ENCODE measurements around the gene ELP4.

ELP4 gene

DNA sequence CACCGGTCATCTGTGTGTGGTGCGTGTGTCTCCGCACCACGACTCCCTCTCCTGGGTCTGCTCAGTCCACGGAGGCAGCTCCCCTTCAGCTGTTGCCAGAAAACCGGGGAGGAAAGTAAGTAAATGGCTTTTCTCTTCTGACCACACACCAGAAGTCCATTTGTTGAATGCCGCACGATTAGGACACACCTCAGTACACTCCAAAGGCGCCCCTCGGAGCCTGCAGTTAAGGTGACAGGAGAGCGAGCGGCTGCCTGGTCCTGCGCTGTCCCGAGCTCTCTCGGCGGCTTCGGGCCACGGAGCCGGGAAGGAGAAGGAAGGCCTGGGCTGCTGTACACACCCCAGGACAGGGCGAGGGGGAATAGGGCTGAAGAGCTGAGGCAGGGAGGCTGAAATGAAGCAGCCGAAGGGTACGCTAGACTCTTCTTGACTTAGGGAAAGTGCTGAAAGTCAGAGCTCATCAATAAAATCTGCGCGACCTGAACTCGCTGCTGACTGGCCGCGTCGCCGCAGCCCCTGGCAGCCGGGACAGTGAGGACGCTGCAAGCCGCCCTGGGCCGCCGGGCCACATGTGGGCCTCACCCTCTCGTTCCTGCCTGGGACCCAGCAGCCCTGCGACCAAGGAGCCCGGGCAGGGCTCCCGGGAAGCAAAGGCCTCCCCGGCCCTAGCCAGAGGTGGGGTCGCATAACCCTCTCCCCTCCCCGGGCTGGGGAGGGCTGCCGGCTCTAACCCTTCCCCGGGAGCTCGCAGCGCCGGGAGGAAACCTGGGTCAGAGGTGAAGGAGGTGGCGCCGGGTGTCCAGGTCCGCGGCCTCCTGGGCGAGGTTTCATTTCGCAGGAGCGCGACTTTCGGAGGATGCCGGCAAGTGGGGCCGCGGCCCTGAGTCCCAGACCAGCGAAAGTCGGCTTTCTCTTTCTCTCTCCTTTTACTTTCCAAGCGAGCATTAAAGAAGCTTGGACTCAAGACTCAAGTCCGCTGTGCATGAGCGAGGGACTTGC lies 303.1 kb downstream of the ELP4 start:
- Histone ChIP-seq H3K36me3 (ENCODE audit: control insufficient read depth in 4 of 4, insufficient read depth in 4 of 4, low read length in 3 of 4) (no peaks in the 10 kb centered on the region), H3K27ac (ENCODE audit: insufficient read depth in 1 of 2, low read depth in 1 of 2, low read length in 2 of 2, poor library complexity in 1 of 2, severe bottlenecking in 2 of 2) (no peak overlapping the region), H3K4me1 (ENCODE audit: control extremely low read depth in 1 of 4, control insufficient read depth in 4 of 4, insufficient read depth in 4 of 4, low read length in 3 of 4) (peaks cover 5 to 73% (median 53%) of the 10 kb centered on the region in 4 experiments), H3K27me3 (replicated peaks in 2 of 5; ENCODE audit: control insufficient read depth in 4 of 5, insufficient read depth in 5 of 5, low read length in 4 of 5) (peaks cover 9 to 100% (median 71%) of the 10 kb centered on the region in 5 experiments), H3K4me3 (ENCODE audit: control insufficient read depth in 1 of 7, extremely low read depth in 1 of 7, insufficient read depth in 4 of 7, low read depth in 2 of 7, low read length in 6 of 7) (peak overlapping the region in 6 of 7 experiments; percentile 11 to 64 (median 42)), H3K9me3 (ENCODE audit: control extremely low read depth in 1 of 5, control insufficient read depth in 4 of 5, insufficient read depth in 2 of 5, low read depth in 1 of 5, low read length in 4 of 5) (peaks cover 0 to 8% (median 0%) of the 10 kb centered on the region in 5 experiments)
- DNase-seq, result peak in 2 of 3 donors; percentile 36 to 48
- CTCF ChIA-PET, result interaction anchor here (0.9 kb wide), 1 partner anchor 12 kb away, joined by 4 read pairs; no protein-coding TSS in a partner anchor
- 2% methylated on average over 55 of the region's 63 CpGs for whole genome bisulfite sequencing (ENCODE audit: insufficient coverage)
- POLR2A ChIA-PET, result no interaction called here

DNA sequence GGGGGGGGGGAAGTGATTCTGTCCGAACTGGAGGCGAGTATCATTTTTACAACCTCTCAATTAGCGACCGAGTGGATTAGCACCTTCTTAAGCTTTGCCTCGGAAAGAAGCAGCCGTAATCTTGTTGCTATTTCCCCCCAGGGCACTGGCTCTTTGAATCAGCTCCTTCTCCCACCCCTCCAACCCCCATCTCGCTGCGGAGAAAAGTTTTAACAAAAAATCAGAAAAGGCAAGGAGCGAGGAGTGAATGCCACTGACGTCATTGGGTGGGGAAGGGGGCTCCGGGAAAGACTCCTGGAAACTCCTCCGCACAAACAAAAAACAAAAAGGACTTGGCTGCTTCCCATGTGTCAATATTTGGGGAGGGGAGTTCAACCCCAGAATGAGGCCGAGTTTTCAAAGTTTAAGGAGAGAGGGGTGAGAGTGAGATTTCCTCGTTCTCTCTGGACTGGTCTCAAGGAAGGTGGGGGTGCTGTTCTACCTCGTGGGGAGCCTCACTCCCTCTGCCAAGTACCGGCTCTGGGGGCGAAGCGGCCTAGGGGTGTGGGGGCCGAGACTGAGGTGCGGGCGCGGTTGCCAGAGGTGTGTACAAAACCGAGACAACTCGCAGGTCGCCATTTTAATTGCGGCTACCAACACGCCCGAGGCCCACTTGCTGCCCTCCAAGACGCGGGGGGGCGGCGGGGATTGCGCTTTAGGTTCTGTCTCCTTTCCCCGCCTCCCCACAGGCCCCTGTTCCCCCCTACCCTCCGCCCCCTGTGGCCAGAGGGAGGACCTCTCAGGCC lies 304.0 kb downstream of the ELP4 start:
- H3K4me1 ChIP-seq (ENCODE audit: control extremely low read depth in 1 of 4, control insufficient read depth in 4 of 4, insufficient read depth in 4 of 4, low read length in 3 of 4), result peaks cover 5 to 78% (median 57%) of the 10 kb centered on the region in 4 experiments
- CTCF ChIA-PET, result interaction anchor here (0.9 kb wide), 1 partner anchor 13 kb away, joined by 4 read pairs; no protein-coding TSS in a partner anchor

GRCh38 chr11:31814176-31814868 lies 304.8 kb downstream of the ELP4 start:
- ChIA-PET CTCF (interaction anchor here (1.8 kb wide), 1 partner anchor 9 kb away, joined by 4 read pairs; no protein-coding TSS in a partner anchor), POLR2A (interaction anchor here (0.6 kb wide), 1 partner anchor 439 kb away, joined by 4 read pairs; no protein-coding TSS in a partner anchor)
- DNase-seq, result peak in 2 of 3 donors; percentile 17 to 32
- H3K4me3 ChIP-seq (ENCODE audit: control insufficient read depth in 1 of 7, extremely low read depth in 1 of 7, insufficient read depth in 4 of 7, low read depth in 2 of 7, low read length in 6 of 7), result no peak overlapping the region
- 4% methylated on average over 30 of the region's 38 CpGs for WGBS (ENCODE audit: insufficient coverage)
- H3K36me3 ChIP-seq (ENCODE audit: control insufficient read depth in 4 of 4, insufficient read depth in 4 of 4, low read length in 3 of 4), result no peaks in the 10 kb centered on the region
- H3K27ac ChIP-seq (ENCODE audit: insufficient read depth in 1 of 2, low read depth in 1 of 2, low read length in 2 of 2, poor library complexity in 1 of 2, severe bottlenecking in 2 of 2), result no peak overlapping the region
- peaks cover 0 to 100% (median 67%) of the 10 kb centered on the region in 5 experiments for H3K27me3 ChIP-seq (replicated peaks in 2 of 5; ENCODE audit: control insufficient read depth in 4 of 5, insufficient read depth in 5 of 5, low read length in 4 of 5)
- peaks cover 5 to 78% (median 57%) of the 10 kb centered on the region in 4 experiments for H3K4me1 ChIP-seq (ENCODE audit: control extremely low read depth in 1 of 4, control insufficient read depth in 4 of 4, insufficient read depth in 4 of 4, low read length in 3 of 4)
- H3K9me3 ChIP-seq (ENCODE audit: control extremely low read depth in 1 of 5, control insufficient read depth in 4 of 5, insufficient read depth in 2 of 5, low read depth in 1 of 5, low read length in 4 of 5), result peaks cover 0 to 9% (median 0%) of the 10 kb centered on the region in 5 experiments

More for the DNA sequence above, 304.0 kb downstream of the ELP4 start:
- H3K4me3 ChIP-seq (ENCODE audit: control insufficient read depth in 1 of 7, extremely low read depth in 1 of 7, insufficient read depth in 4 of 7, low read depth in 2 of 7, low read length in 6 of 7), result peak overlapping the region in 3 of 7 experiments; percentile 53 to 64 (median 60)
- peak in 2 of 3 donors; percentile 37 to 40 for DNase-seq
- H3K9me3 ChIP-seq (ENCODE audit: control extremely low read depth in 1 of 5, control insufficient read depth in 4 of 5, insufficient read depth in 2 of 5, low read depth in 1 of 5, low read length in 4 of 5), result peaks cover 0 to 9% (median 0%) of the 10 kb centered on the region in 5 experiments
- no peaks in the 10 kb centered on the region for H3K36me3 ChIP-seq (ENCODE audit: control insufficient read depth in 4 of 4, insufficient read depth in 4 of 4, low read length in 3 of 4)
- WGBS (ENCODE audit: insufficient coverage), result 4% methylated on average over 25 of the region's 35 CpGs
- H3K27ac ChIP-seq (ENCODE audit: insufficient read depth in 1 of 2, low read depth in 1 of 2, low read length in 2 of 2, poor library complexity in 1 of 2, severe bottlenecking in 2 of 2), result no peak overlapping the region
- POLR2A ChIA-PET, result no interaction called here
- H3K27me3 ChIP-seq (replicated peaks in 2 of 5; ENCODE audit: control insufficient read depth in 4 of 5, insufficient read depth in 5 of 5, low read length in 4 of 5), result peaks cover 2 to 100% (median 67%) of the 10 kb centered on the region in 5 experiments

DNA sequence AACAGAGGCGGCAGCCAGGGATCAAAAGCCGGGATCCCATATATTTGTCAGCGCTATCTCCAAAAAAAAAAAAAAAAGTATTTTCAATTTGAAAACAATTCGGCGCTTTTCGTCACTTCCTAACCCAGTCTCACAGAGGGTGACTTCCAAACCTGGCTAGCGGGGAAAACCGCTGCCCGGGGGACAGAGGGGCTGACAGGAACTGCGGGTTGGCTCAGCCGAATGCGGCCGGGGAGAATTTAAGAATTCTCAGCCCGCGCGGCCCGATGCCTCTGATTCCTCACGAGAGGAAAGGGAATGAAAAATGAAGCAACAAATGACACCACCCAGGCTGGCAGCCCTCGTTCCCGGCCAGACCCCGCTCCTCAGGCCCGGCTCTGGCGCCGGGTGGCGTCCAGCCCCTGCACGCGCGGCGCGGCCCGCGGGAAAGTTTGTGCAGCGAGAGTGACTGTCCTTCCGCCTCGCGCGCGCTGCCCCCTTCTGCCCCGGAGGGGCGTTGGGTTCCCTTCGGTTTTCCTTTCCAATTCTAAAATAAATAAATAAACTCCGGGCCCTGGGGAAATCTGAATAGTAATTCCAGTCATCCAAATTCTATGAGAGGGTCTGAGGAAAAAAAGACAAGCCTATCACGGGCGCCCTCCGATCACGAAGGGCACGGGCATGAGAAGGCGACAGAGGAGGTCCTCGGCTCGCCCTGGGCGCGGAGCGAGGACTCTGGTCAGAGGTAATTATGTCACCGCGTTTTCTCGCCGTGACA lies 306.3 kb downstream of the ELP4 start:
- peaks cover under 1 to 66% (median 46%) of the 10 kb centered on the region in 4 experiments for H3K4me1 ChIP-seq (ENCODE audit: control extremely low read depth in 1 of 4, control insufficient read depth in 4 of 4, insufficient read depth in 4 of 4, low read length in 3 of 4)
- WGBS (ENCODE audit: insufficient coverage), result under 1% methylated on average over 27 of the region's 57 CpGs
- no peaks in the 10 kb centered on the region for H3K36me3 ChIP-seq (ENCODE audit: control insufficient read depth in 4 of 4, insufficient read depth in 4 of 4, low read length in 3 of 4)
- no peak overlapping the region for H3K27ac ChIP-seq (ENCODE audit: insufficient read depth in 1 of 2, low read depth in 1 of 2, low read length in 2 of 2, poor library complexity in 1 of 2, severe bottlenecking in 2 of 2)
- H3K4me3 ChIP-seq (ENCODE audit: control insufficient read depth in 1 of 7, extremely low read depth in 1 of 7, insufficient read depth in 4 of 7, low read depth in 2 of 7, low read length in 6 of 7), result peak overlapping the region in 5 of 7 experiments; percentile 15 to 33 (median 26)
- H3K27me3 ChIP-seq (replicated peaks in 2 of 5; ENCODE audit: control insufficient read depth in 4 of 5, insufficient read depth in 5 of 5, low read length in 4 of 5), result peaks cover 0 to 100% (median 64%) of the 10 kb centered on the region in 5 experiments
- peaks cover 0 to 11% (median 0%) of the 10 kb centered on the region in 5 experiments for H3K9me3 ChIP-seq (ENCODE audit: control extremely low read depth in 1 of 5, control insufficient read depth in 4 of 5, insufficient read depth in 2 of 5, low read depth in 1 of 5, low read length in 4 of 5)
- POLR2A ChIA-PET, result no interaction called here
- CTCF ChIA-PET, result interaction anchor here (1.3 to 1.8 kb wide), 2 partner anchors 8 kb away, joined by 4 to 7 read pairs; no protein-coding TSS in a partner anchor
- DNase-seq, result peak in 1 of 3 donors; percentile 35

DNA sequence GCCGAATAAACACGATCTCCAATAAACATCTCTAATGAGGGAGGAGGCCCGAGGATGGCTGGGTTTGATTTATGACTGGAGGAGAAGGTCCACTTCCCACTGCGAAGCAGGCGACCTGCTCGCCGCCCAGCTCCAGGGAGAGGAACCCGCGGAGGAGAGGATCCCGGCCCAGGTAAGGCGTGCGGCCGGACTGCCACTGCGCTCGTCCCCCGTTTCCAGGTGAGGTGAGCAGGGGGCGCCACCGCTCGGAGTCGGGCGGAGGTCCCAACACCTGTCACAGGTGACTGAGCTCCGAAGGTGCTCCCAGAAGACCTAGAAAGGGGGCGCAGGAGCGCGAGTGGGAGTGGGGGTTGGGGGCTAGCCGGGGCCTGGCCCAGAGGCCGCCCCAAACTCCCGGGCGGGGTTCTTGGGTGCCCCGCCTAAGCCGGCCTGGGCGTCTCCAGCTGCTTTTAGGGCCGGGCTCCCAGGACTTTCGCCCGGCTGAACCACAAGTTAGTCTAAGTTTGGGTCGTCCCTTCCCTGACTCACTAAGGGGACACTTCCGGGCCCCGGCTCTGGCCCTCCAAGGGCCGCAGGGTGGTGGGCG lies 307.0 kb downstream of the ELP4 start:
- WGBS (ENCODE audit: insufficient coverage), result 3% methylated on average over 27 of the region's 40 CpGs
- ChIA-PET CTCF (interaction anchor here (1.3 kb wide), 1 partner anchor 8 kb away, joined by 7 read pairs; no protein-coding TSS in a partner anchor), POLR2A (no interaction called here)
- peak in 1 of 3 donors; percentile 26 for DNase-seq
- Histone ChIP-seq H3K9me3 (ENCODE audit: control extremely low read depth in 1 of 5, control insufficient read depth in 4 of 5, insufficient read depth in 2 of 5, low read depth in 1 of 5, low read length in 4 of 5) (peaks cover 0 to 11% (median 0%) of the 10 kb centered on the region in 5 experiments), H3K4me3 (ENCODE audit: control insufficient read depth in 1 of 7, extremely low read depth in 1 of 7, insufficient read depth in 4 of 7, low read depth in 2 of 7, low read length in 6 of 7) (peak overlapping the region in 4 of 7 experiments; percentile 1 to 33 (median 24)), H3K27ac (ENCODE audit: insufficient read depth in 1 of 2, low read depth in 1 of 2, low read length in 2 of 2, poor library complexity in 1 of 2, severe bottlenecking in 2 of 2) (no peak overlapping the region), H3K4me1 (ENCODE audit: control extremely low read depth in 1 of 4, control insufficient read depth in 4 of 4, insufficient read depth in 4 of 4, low read length in 3 of 4) (peaks cover 0 to 60% (median 41%) of the 10 kb centered on the region in 4 experiments), H3K27me3 (replicated peaks in 2 of 5; ENCODE audit: control insufficient read depth in 4 of 5, insufficient read depth in 5 of 5, low read length in 4 of 5) (peaks cover 6 to 100% (median 65%) of the 10 kb centered on the region in 5 experiments), H3K36me3 (ENCODE audit: control insufficient read depth in 4 of 4, insufficient read depth in 4 of 4, low read length in 3 of 4) (no peaks in the 10 kb centered on the region)
